ENCODE results near the gene LRRK1.

Gene LRRK1

GRCh38 chr15:100918034-100918689, 995 bp upstream of the LRRK1 start:
- no peaks in the 10 kb centered on the region for H3K36me3 ChIP-seq (ENCODE audit: control insufficient read depth in 2 of 2, insufficient read depth in 2 of 2, low read length in 2 of 2)
- peak overlapping the region; percentile 60 to 62 for H3K9ac ChIP-seq (ENCODE audit: low read length in 2 of 2)
- H3K27ac ChIP-seq (ENCODE audit: low read length) = no peak overlapping the region

GRCh38 chr15:100919481-100920405, 586 bp downstream of the LRRK1 start:
- H3K9me3 ChIP-seq (ENCODE audit: control insufficient read depth in 2 of 2, low read length in 2 of 2) = no peaks in the 10 kb centered on the region
- peaks cover 11 to 17% of the 10 kb centered on the region in 2 donors for H3K27me3 ChIP-seq (ENCODE audit: control insufficient read depth in 1 of 2, insufficient read depth in 2 of 2, low read length in 2 of 2)
- H3K27ac ChIP-seq (ENCODE audit: low read length) = no peak overlapping the region
- H3K4me1 ChIP-seq (ENCODE audit: control insufficient read depth, insufficient read depth, low read length) = peaks cover 16% of the 10 kb centered on the region
- peak overlapping the region in 1 of 2 donors; percentile 5 for H3K9ac ChIP-seq (ENCODE audit: low read length in 2 of 2)
- H3K36me3 ChIP-seq (ENCODE audit: control insufficient read depth in 2 of 2, insufficient read depth in 2 of 2, low read length in 2 of 2) = no peaks in the 10 kb centered on the region
- H3K4me3 ChIP-seq (ENCODE audit: low read length in 2 of 2) = peak overlapping the region in 1 of 2 donors; percentile 85

More at GRCh38 chr15:100918034-100918689, 995 bp upstream of the LRRK1 start:
- H3K4me1 ChIP-seq (ENCODE audit: control insufficient read depth, insufficient read depth, low read length) = peaks cover 16% of the 10 kb centered on the region
- peak overlapping the region; percentile 85 to 90 for H3K4me3 ChIP-seq (ENCODE audit: low read length in 2 of 2)
- H3K27me3 ChIP-seq (ENCODE audit: control insufficient read depth in 1 of 2, insufficient read depth in 2 of 2, low read length in 2 of 2) = peaks cover 10 to 20% of the 10 kb centered on the region in 2 donors
- no peaks in the 10 kb centered on the region for H3K9me3 ChIP-seq (ENCODE audit: control insufficient read depth in 2 of 2, low read length in 2 of 2)

GRCh38 chr15:100920516-100921135, 1.5 kb downstream of the LRRK1 start:
- Histone ChIP-seq H3K9ac (ENCODE audit: low read length in 2 of 2) (peak overlapping the region in 1 of 2 donors; percentile 5), H3K4me3 (ENCODE audit: low read length in 2 of 2) (no peak overlapping the region), H3K9me3 (ENCODE audit: control insufficient read depth in 2 of 2, low read length in 2 of 2) (no peaks in the 10 kb centered on the region), H3K27me3 (ENCODE audit: control insufficient read depth in 1 of 2, insufficient read depth in 2 of 2, low read length in 2 of 2) (peaks cover 11 to 15% of the 10 kb centered on the region in 2 donors), H3K36me3 (ENCODE audit: control insufficient read depth in 2 of 2, insufficient read depth in 2 of 2, low read length in 2 of 2) (no peaks in the 10 kb centered on the region), H3K4me1 (ENCODE audit: control insufficient read depth, insufficient read depth, low read length) (peaks cover 16% of the 10 kb centered on the region), H3K27ac (ENCODE audit: low read length) (no peak overlapping the region)

- peaks cover 9 to 15% of the 10 kb centered on the region in 2 donors for H3K27me3 ChIP-seq (ENCODE audit: control insufficient read depth in 1 of 2, insufficient read depth in 2 of 2, low read length in 2 of 2)
- no peak overlapping the region for H3K9ac ChIP-seq (ENCODE audit: low read length in 2 of 2)
- no peaks in the 10 kb centered on the region for H3K36me3 ChIP-seq (ENCODE audit: control insufficient read depth in 2 of 2, insufficient read depth in 2 of 2, low read length in 2 of 2)
- no peak overlapping the region for H3K27ac ChIP-seq (ENCODE audit: low read length)
- no peaks in the 10 kb centered on the region for H3K9me3 ChIP-seq (ENCODE audit: control insufficient read depth in 2 of 2, low read length in 2 of 2)
- H3K4me3 ChIP-seq (ENCODE audit: low read length in 2 of 2) = no peak overlapping the region
- peaks cover 16% of the 10 kb centered on the region for H3K4me1 ChIP-seq (ENCODE audit: control insufficient read depth, insufficient read depth, low read length)
Observed at GRCh38 chr15:100922192-100923040, 3.3 kb downstream of the LRRK1 start.

GRCh38 chr15:100923076-100923475, 3.9 kb downstream of the LRRK1 start:
- Histone ChIP-seq H3K36me3 (ENCODE audit: control insufficient read depth in 2 of 2, insufficient read depth in 2 of 2, low read length in 2 of 2) (no peaks in the 10 kb centered on the region), H3K27ac (ENCODE audit: low read length) (no peak overlapping the region), H3K9ac (ENCODE audit: low read length in 2 of 2) (no peak overlapping the region), H3K4me1 (ENCODE audit: control insufficient read depth, insufficient read depth, low read length) (peaks cover 11% of the 10 kb centered on the region), H3K4me3 (ENCODE audit: low read length in 2 of 2) (no peak overlapping the region), H3K9me3 (ENCODE audit: control insufficient read depth in 2 of 2, low read length in 2 of 2) (no peaks in the 10 kb centered on the region), H3K27me3 (ENCODE audit: control insufficient read depth in 1 of 2, insufficient read depth in 2 of 2, low read length in 2 of 2) (peaks cover 4 to 15% of the 10 kb centered on the region in 2 donors)

- Histone ChIP-seq H3K9me3 (ENCODE audit: control insufficient read depth in 2 of 2, low read length in 2 of 2) (no peaks in the 10 kb centered on the region), H3K36me3 (ENCODE audit: control insufficient read depth in 2 of 2, insufficient read depth in 2 of 2, low read length in 2 of 2) (no peaks in the 10 kb centered on the region), H3K27me3 (ENCODE audit: control insufficient read depth in 1 of 2, insufficient read depth in 2 of 2, low read length in 2 of 2) (peaks cover 4 to 8% of the 10 kb centered on the region in 2 donors), H3K4me3 (ENCODE audit: low read length in 2 of 2) (no peak overlapping the region), H3K4me1 (ENCODE audit: control insufficient read depth, insufficient read depth, low read length) (peaks cover 6% of the 10 kb centered on the region), H3K27ac (ENCODE audit: low read length) (no peak overlapping the region), H3K9ac (ENCODE audit: low read length in 2 of 2) (no peak overlapping the region)
Observed at GRCh38 chr15:100923902-100924301, 4.7 kb downstream of the LRRK1 start.

- H3K27ac ChIP-seq (ENCODE audit: low read length) = no peak overlapping the region
- H3K27me3 ChIP-seq (ENCODE audit: control insufficient read depth in 1 of 2, insufficient read depth in 2 of 2, low read length in 2 of 2) = peaks cover 4 to 8% of the 10 kb centered on the region in 2 donors
- peaks cover 6% of the 10 kb centered on the region for H3K4me1 ChIP-seq (ENCODE audit: control insufficient read depth, insufficient read depth, low read length)
- H3K36me3 ChIP-seq (ENCODE audit: control insufficient read depth in 2 of 2, insufficient read depth in 2 of 2, low read length in 2 of 2) = no peaks in the 10 kb centered on the region
- no peak overlapping the region for H3K4me3 ChIP-seq (ENCODE audit: low read length in 2 of 2)
- no peaks in the 10 kb centered on the region for H3K9me3 ChIP-seq (ENCODE audit: control insufficient read depth in 2 of 2, low read length in 2 of 2)
- H3K9ac ChIP-seq (ENCODE audit: low read length in 2 of 2) = no peak overlapping the region
Observed at GRCh38 chr15:100924436-100924835, 5.3 kb downstream of the LRRK1 start.

- Histone ChIP-seq H3K9me3 (ENCODE audit: control insufficient read depth in 2 of 2, low read length in 2 of 2) (no peaks in the 10 kb centered on the region), H3K27ac (ENCODE audit: low read length) (no peak overlapping the region), H3K4me1 (ENCODE audit: control insufficient read depth, insufficient read depth, low read length) (no peaks in the 10 kb centered on the region), H3K27me3 (ENCODE audit: control insufficient read depth in 1 of 2, insufficient read depth in 2 of 2, low read length in 2 of 2) (peaks cover 0 to 4% of the 10 kb centered on the region in 2 donors), H3K9ac (ENCODE audit: low read length in 2 of 2) (no peak overlapping the region), H3K4me3 (ENCODE audit: low read length in 2 of 2) (no peak overlapping the region), H3K36me3 (ENCODE audit: control insufficient read depth in 2 of 2, insufficient read depth in 2 of 2, low read length in 2 of 2) (no peaks in the 10 kb centered on the region)
Observed at GRCh38 chr15:100925480-100925879, 6.3 kb downstream of the LRRK1 start.

GRCh38 chr15:100926258-100926657, 7.1 kb downstream of the LRRK1 start:
- no peak overlapping the region for H3K9ac ChIP-seq (ENCODE audit: low read length in 2 of 2)
- H3K27ac ChIP-seq (ENCODE audit: low read length) = no peak overlapping the region
- no peaks in the 10 kb centered on the region for H3K36me3 ChIP-seq (ENCODE audit: control insufficient read depth in 2 of 2, insufficient read depth in 2 of 2, low read length in 2 of 2)
- H3K4me1 ChIP-seq (ENCODE audit: control insufficient read depth, insufficient read depth, low read length) = no peaks in the 10 kb centered on the region
- no peak overlapping the region for H3K4me3 ChIP-seq (ENCODE audit: low read length in 2 of 2)
- peaks cover 0 to 2% of the 10 kb centered on the region in 2 donors for H3K27me3 ChIP-seq (ENCODE audit: control insufficient read depth in 1 of 2, insufficient read depth in 2 of 2, low read length in 2 of 2)
- no peaks in the 10 kb centered on the region for H3K9me3 ChIP-seq (ENCODE audit: control insufficient read depth in 2 of 2, low read length in 2 of 2)

All from stomach smooth muscle (tissue), 2 donors.